ENCODE data around the gene CCT6A. TPM values are rescaled to one million over a fixed set of nuclear protein-coding genes. Genes with fewer than 3 reads are reported as not detected.
"Not testable (repeated sequence)": the region's sequence is repeated elsewhere in the genome, so short reads cannot be mapped to it uniquely, and the experiment has no call there.

CCT6A gene
- total and polyA plus RNA-seq, 2 experiments from 2014 or later, result 121 to 206 TPM

DNA sequence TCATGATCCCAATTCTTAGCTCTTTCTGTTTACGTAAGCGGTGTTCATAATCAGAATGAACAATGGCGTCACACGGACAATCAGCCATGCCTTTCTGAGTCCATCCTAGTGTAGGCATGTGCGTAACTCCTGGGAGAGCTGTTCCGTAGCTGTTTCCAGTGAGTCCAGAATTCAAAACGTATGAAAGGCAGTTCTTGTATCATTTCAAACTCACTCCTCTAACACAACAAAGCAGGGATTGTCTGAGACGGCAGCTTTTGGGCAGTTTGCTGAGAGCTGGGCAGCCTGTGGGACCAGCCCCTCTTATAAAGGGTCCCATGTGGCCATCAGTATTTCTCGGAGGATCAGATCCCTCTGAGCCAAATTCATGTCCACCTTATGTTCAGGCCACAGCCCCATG is 43.7 kb upstream of the CCT6A start:
- H4K20me1 ChIP-seq (ENCODE audit: insufficient read depth, poor library complexity, severe bottlenecking), result no peaks in the 10 kb centered on the region
- DNase-seq (ENCODE audit: low spot score), result no peak
- no peaks in the 10 kb centered on the region for H3K79me2 ChIP-seq
- H3K9me3 ChIP-seq (ENCODE audit: low read depth), result no peaks in the 10 kb centered on the region
- H3K4me1 ChIP-seq (ENCODE audit: insufficient read depth), result peaks cover 10% of the 10 kb centered on the region
- no peak overlapping the region for H2AFZ ChIP-seq
- WGBS (ENCODE audit: low lambda C conversion rate, missing lambda C conversion rate), result 85% methylated on average over 9 of the region's 9 CpGs
- TF ChIP-seq, protein P1, sequence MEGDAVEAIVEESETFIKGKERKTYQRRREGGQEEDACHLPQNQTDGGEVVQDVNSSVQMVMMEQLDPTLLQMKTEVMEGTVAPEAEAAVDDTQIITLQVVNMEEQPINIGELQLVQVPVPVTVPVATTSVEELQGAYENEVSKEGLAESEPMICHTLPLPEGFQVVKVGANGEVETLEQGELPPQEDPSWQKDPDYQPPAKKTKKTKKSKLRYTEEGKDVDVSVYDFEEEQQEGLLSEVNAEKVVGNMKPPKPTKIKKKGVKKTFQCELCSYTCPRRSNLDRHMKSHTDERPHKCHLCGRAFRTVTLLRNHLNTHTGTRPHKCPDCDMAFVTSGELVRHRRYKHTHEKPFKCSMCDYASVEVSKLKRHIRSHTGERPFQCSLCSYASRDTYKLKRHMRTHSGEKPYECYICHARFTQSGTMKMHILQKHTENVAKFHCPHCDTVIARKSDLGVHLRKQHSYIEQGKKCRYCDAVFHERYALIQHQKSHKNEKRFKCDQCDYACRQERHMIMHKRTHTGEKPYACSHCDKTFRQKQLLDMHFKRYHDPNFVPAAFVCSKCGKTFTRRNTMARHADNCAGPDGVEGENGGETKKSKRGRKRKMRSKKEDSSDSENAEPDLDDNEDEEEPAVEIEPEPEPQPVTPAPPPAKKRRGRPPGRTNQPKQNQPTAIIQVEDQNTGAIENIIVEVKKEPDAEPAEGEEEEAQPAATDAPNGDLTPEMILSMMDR (IDR thresholded peaks at IDR 0.05; ENCODE audit: poor library complexity), result no peak
- TF ChIP-seq EZH2phosphoT487 (IDR thresholded peaks at IDR 0.05; ENCODE audit: low read depth, severe bottlenecking, unreplicated experiment), result no peak
- no peak for TF ChIP-seq EZH2 (IDR thresholded peaks at IDR 0.05; ENCODE audit: borderline replicate concordance)
- no peak overlapping the region for H3K4me3 ChIP-seq
- no peaks in the 10 kb centered on the region for H3K9me2 ChIP-seq (replicated peaks; ENCODE audit: insufficient read depth)
- no peaks in the 10 kb centered on the region for H3K36me3 ChIP-seq (replicated peaks; ENCODE audit: insufficient read depth, low read depth)
- H3K4me2 ChIP-seq, result no peak overlapping the region
- H3K27ac ChIP-seq, result peak overlapping the region; percentile 94
- H3K27me3 ChIP-seq, result no peaks in the 10 kb centered on the region

DNA sequence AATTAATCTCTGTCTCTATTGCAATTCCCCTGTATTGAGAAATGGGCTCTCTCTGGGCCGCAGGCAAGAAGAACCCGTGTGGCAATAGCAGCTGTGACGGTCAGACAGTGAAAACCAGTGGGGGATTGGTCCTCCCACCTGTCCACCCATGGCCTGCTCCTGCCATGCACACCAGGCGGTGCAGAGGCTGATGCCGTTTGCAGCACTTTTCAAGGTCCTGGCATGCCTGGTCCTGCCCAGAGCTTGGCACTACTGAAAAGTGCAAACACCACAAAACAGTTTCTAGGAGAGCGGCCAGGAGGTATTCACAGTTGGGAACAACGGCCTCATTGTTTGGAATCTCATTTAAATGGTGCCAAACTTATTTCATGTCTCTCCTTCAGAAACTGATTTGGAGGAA is 41.9 kb upstream of the CCT6A start:
- no peak overlapping the region for H2AFZ ChIP-seq
- no peaks in the 10 kb centered on the region for H3K27me3 ChIP-seq
- H3K4me1 ChIP-seq (ENCODE audit: insufficient read depth), result peaks cover 10% of the 10 kb centered on the region
- H3K4me3 ChIP-seq, result no peak overlapping the region
- H3K9me2 ChIP-seq (replicated peaks; ENCODE audit: insufficient read depth), result no peaks in the 10 kb centered on the region
- no peak overlapping the region for H3K27ac ChIP-seq
- no peaks in the 10 kb centered on the region for H4K20me1 ChIP-seq (ENCODE audit: insufficient read depth, poor library complexity, severe bottlenecking)
- H3K79me2 ChIP-seq, result no peaks in the 10 kb centered on the region
- TF ChIP-seq EZH2phosphoT487 (IDR thresholded peaks at IDR 0.05; ENCODE audit: low read depth, severe bottlenecking, unreplicated experiment) (no peak), EZH2 (IDR thresholded peaks at IDR 0.05; ENCODE audit: borderline replicate concordance) (no peak)
- TF ChIP-seq, protein P1 (IDR thresholded peaks at IDR 0.05; ENCODE audit: poor library complexity), result no peak
- no peak overlapping the region for H3K4me2 ChIP-seq
- H3K36me3 ChIP-seq (replicated peaks; ENCODE audit: insufficient read depth, low read depth), result no peaks in the 10 kb centered on the region
- WGBS (ENCODE audit: low lambda C conversion rate, missing lambda C conversion rate), result 90% methylated on average over 7 of the region's 7 CpGs
- DNase-seq (ENCODE audit: low spot score), result no peak
- no peaks in the 10 kb centered on the region for H3K9me3 ChIP-seq (ENCODE audit: low read depth)

DNA sequence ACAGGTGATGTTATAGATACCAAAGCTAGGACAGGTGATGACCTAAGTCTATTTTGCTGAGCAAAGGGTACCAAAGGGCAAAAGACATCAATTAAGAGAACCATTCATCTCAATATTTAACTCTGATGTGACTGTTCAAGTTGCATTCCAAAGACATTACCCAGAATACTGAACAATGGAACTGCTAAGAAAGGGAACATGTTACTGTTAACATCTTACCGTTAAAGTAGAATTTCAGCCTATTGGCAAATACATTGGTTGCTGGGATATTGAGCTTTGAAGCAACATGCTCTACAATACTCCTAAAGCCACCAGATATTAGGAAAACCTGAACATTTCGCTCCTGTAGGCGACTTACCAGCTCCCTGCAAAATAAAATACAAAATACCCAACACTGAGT is 34.5 kb upstream of the CCT6A start:
- not testable (repeated sequence) for H3K9me2 ChIP-seq (replicated peaks; ENCODE audit: insufficient read depth); DNase-seq (ENCODE audit: low spot score); H3K27ac ChIP-seq; H3K4me1 ChIP-seq (ENCODE audit: insufficient read depth); H2AFZ ChIP-seq; H3K9me3 ChIP-seq (ENCODE audit: low read depth); H4K20me1 ChIP-seq (ENCODE audit: insufficient read depth, poor library complexity, severe bottlenecking); H3K4me3 ChIP-seq; H3K27me3 ChIP-seq; H3K79me2 ChIP-seq; H3K36me3 ChIP-seq (replicated peaks; ENCODE audit: insufficient read depth, low read depth); H3K4me2 ChIP-seq
- WGBS (ENCODE audit: low lambda C conversion rate, missing lambda C conversion rate), result 86% methylated on average over 3 of the region's 3 CpGs

DNA sequence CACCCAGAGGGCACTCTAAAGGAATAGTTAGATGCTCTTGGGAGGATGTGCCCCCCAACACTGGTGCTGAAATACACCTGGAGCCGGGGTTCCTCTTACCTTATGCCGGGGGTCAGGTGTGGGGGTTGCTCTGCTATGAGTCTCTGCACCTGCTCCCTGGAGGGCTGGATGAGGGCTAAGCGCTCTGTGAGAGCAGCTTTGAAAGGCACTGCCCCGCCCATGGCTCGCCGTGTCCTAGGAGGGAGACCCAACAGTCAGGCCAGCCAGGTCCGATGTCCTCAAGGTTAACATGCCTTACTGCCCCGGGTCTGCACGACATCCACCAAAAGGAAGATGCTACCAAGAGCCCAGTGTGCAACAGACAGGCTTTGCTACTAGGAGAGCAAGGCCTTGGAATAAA is 32.1 kb upstream of the CCT6A start:
- Histone ChIP-seq H3K27ac (no peak overlapping the region), H3K4me2 (no peak overlapping the region), H3K79me2 (peaks cover 8% of the 10 kb centered on the region), H3K4me3 (no peak overlapping the region), H3K9me3 (ENCODE audit: low read depth) (no peaks in the 10 kb centered on the region), H3K27me3 (no peaks in the 10 kb centered on the region), H4K20me1 (ENCODE audit: insufficient read depth, poor library complexity, severe bottlenecking) (no peaks in the 10 kb centered on the region), H3K9me2 (replicated peaks; ENCODE audit: insufficient read depth) (no peaks in the 10 kb centered on the region), H2AFZ (no peak overlapping the region), H3K4me1 (ENCODE audit: insufficient read depth) (no peaks in the 10 kb centered on the region), H3K36me3 (replicated peaks; ENCODE audit: insufficient read depth, low read depth) (no peaks in the 10 kb centered on the region)
- DNase-seq (ENCODE audit: low spot score), result no peak
- TF ChIP-seq, protein P1 (IDR thresholded peaks at IDR 0.05; ENCODE audit: poor library complexity), result no peak
- TF ChIP-seq EZH2phosphoT487 (IDR thresholded peaks at IDR 0.05; ENCODE audit: low read depth, severe bottlenecking, unreplicated experiment) (no peak), EZH2 (IDR thresholded peaks at IDR 0.05; ENCODE audit: borderline replicate concordance) (no peak)
- WGBS (ENCODE audit: low lambda C conversion rate, missing lambda C conversion rate), result 95% methylated on average over 9 of the region's 9 CpGs
